ENCODE measurements around the gene TACSTD2. TPM values are rescaled to one million over a fixed set of nuclear protein-coding genes. Genes with fewer than 3 reads are reported as not detected.
"Not testable (repeated sequence)": the region's sequence is repeated elsewhere in the genome, so short reads cannot be mapped to it uniquely, and the experiment has no call there.

Gene TACSTD2
- total and polyA plus RNA-seq, 12 donors = 0.22 to 2.5 (median 0.92) TPM; not detected in 1

DNA sequence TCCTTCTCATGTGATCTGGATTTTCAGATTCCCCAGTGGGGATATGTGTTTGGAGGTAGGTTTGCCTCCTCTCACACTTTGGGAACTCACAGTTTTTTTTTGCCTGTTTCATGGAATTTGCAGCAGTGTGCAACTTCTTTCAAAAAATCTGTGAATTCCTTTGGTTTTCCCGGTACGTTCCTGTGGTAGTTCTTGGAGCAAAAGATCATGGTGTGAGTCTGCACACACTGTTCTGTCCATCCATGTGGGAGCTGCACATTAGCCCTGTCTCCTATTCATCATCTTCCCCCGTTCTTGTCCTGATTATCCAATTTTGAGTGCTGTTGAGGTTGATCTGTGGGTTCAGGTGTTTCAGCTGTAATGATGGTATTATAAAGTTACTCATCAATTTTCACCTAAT, 30.3 kb upstream of the TACSTD2 start:
- DNase-seq = no peak
- 77 to 85% (median 81%) methylated on average over 3 of the region's 3 CpGs for WGBS, 4 donors
- Histone ChIP-seq H3K27me3 (no peaks in the 10 kb centered on the region), H3K27ac (no peak overlapping the region), H3K36me3 (replicated peaks in 1 of 2) (no peaks in the 10 kb centered on the region), H3K4me3 (no peak overlapping the region), H3K9me3 (replicated peaks in 1 of 3) (peaks cover 0 to 8% (median 0%) of the 10 kb centered on the region in 3 donors), H3K4me1 (replicated peaks in 1 of 2) (no peaks in the 10 kb centered on the region)
- intact Hi-C loops (cut with DNase I) = no loop called here
- TF ChIP-seq, protein P1, sequence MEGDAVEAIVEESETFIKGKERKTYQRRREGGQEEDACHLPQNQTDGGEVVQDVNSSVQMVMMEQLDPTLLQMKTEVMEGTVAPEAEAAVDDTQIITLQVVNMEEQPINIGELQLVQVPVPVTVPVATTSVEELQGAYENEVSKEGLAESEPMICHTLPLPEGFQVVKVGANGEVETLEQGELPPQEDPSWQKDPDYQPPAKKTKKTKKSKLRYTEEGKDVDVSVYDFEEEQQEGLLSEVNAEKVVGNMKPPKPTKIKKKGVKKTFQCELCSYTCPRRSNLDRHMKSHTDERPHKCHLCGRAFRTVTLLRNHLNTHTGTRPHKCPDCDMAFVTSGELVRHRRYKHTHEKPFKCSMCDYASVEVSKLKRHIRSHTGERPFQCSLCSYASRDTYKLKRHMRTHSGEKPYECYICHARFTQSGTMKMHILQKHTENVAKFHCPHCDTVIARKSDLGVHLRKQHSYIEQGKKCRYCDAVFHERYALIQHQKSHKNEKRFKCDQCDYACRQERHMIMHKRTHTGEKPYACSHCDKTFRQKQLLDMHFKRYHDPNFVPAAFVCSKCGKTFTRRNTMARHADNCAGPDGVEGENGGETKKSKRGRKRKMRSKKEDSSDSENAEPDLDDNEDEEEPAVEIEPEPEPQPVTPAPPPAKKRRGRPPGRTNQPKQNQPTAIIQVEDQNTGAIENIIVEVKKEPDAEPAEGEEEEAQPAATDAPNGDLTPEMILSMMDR (IDR thresholded peaks at IDR 0.05) = no peak
- TF ChIP-seq POLR2A (IDR thresholded peaks at IDR 0.05) = no peak

DNA sequence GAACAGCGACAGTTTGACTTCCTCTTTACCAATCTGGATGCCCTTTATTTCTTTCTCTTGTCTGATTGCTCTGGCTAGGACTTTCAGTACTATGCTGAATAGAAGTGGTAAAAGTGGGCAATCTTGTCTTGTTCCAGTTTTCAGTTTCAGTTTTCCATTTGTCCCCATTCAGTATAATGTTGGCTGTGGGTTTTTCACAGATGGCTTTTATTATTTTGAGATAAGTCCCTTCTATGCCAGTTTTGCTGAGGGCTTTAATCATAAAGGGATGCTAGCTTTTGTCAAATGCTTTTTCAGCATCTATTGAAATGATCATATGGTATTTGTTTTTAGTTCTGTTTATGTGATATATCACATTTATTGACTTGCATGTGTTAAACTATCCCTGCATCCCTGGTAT, 24.9 kb upstream of the TACSTD2 start:
- 71 to 94% (median 89%) methylated on average over 1 of the region's 1 CpG for WGBS, 4 donors
- H3K36me3 ChIP-seq (replicated peaks in 1 of 2); H3K4me3 ChIP-seq; H3K9me3 ChIP-seq (replicated peaks in 1 of 3); DNase-seq; H3K27ac ChIP-seq; intact Hi-C loops (cut with DNase I); H3K27me3 ChIP-seq; H3K4me1 ChIP-seq (replicated peaks in 1 of 2): not testable (repeated sequence)

DNA sequence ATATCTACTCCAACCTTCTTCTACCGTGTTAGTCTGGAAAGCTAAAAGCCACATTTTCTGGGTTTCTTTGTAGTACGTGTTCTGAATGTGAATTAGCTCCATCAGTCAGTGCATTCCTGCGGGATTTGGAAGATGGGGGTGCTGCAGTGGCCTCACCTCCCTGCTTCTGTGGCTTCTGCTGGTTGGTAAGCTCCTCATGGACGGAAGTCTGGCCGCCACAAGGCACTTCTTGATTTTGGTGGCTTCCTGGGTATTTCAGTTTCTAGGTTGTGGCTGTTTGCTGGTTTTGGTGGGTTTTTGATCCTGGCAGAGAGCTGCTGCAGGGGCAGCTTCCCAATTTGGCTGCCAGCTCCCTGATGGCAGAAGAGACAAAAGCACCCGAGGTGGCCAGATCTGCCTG, 20.9 kb upstream of the TACSTD2 start:
- Histone ChIP-seq H3K27me3 (no peaks in the 10 kb centered on the region), H3K4me1 (replicated peaks in 1 of 2) (peaks cover 2 to 4% of the 10 kb centered on the region in 2 donors), H3K36me3 (replicated peaks in 1 of 2) (no peaks in the 10 kb centered on the region), H3K9me3 (replicated peaks in 1 of 3) (no peaks in the 10 kb centered on the region), H3K27ac (no peak overlapping the region), H3K4me3 (no peak overlapping the region)
- intact Hi-C loops (cut with DNase I) = no loop called here
- WGBS, 4 donors = 74 to 78% (median 76%) methylated on average over 6 of the region's 6 CpGs
- TF ChIP-seq POLR2A (IDR thresholded peaks at IDR 0.05) = no peak
- TF ChIP-seq, protein P1 (IDR thresholded peaks at IDR 0.05) = no peak
- DNase-seq = no peak

DNA sequence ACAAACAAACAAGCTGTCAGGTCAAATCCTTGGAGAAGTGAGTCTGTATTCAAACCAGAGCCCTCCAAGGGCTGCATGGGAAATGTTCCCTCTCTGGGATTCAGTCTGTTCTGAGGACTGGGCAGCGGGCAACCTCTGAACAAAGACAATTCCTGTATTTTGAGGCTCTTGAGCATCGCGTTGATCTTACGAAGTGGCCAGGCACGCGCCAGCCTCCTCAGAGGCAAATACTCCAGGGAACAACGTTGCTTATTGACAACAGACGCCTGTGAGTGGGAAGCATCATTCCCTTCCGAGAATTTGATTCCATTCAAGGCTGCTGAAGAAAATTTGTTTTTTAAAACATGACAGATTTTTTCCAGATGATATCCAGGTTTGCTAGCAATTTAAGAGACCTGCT, 20.0 kb upstream of the TACSTD2 start:
- Histone ChIP-seq H3K9me3 (replicated peaks in 1 of 3) (no peaks in the 10 kb centered on the region), H3K36me3 (replicated peaks in 1 of 2) (no peaks in the 10 kb centered on the region), H3K4me3 (no peak overlapping the region), H3K27ac (no peak overlapping the region), H3K27me3 (no peaks in the 10 kb centered on the region), H3K4me1 (replicated peaks in 1 of 2) (peaks cover 7 to 13% of the 10 kb centered on the region in 2 donors)
- WGBS, 4 donors = 72 to 76% (median 74%) methylated on average over 9 of the region's 9 CpGs
- intact Hi-C loops (cut with DNase I) = no loop called here
- DNase-seq = no peak
- TF ChIP-seq, protein P1 (IDR thresholded peaks at IDR 0.05) = no peak
- TF ChIP-seq POLR2A (IDR thresholded peaks at IDR 0.05) = no peak

DNA sequence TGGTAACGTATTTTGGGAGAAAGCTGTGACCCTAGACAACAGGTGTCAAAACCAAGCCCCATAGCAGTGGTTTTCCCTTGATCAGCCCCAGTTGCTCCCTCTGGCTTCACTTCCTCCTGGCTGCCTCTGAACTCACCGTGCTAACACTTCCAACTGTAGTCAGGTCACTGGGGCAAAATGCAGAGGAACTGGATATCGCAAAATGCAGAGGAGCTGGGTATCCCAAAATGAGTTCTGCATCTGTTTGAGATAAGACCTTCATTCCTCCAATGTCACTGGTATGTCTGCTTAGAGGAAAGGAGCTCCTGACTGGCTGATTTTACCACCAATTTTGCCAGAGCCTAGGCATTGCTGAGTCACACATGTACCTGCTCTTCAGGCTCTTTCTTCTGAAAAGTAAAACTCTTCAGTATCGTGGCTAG, 19.6 kb upstream of the TACSTD2 start:
- H3K27ac ChIP-seq = no peak overlapping the region
- DNase-seq = no peak
- no peaks in the 10 kb centered on the region for H3K36me3 ChIP-seq (replicated peaks in 1 of 2)
- peaks cover 7 to 16% of the 10 kb centered on the region in 2 donors for H3K4me1 ChIP-seq (replicated peaks in 1 of 2)
- no peaks in the 10 kb centered on the region for H3K9me3 ChIP-seq (replicated peaks in 1 of 3)
- TF ChIP-seq POLR2A (IDR thresholded peaks at IDR 0.05) = no peak
- TF ChIP-seq, protein P1 (IDR thresholded peaks at IDR 0.05) = no peak
- intact Hi-C loops (cut with DNase I) = no loop called here
- no peaks in the 10 kb centered on the region for H3K27me3 ChIP-seq
- 28 to 40% (median 33%) methylated on average over 4 of the region's 4 CpGs for WGBS, 4 donors
- H3K4me3 ChIP-seq = no peak overlapping the region
